LHCN-M2 (cell line): ENCODE measurements around the gene UBQLNL. TPM values are rescaled to one million over a fixed set of nuclear protein-coding genes. Genes with fewer than 3 reads are reported as not detected.

Experiments
- DNase-seq: peaks from one replicate; pipeline ENCODE4 v3.0.0-alpha.2; 2012; ENCODE audit warnings: low read depth
- total RNA-seq: library from RNA; depleted of rRNA; stranded (reverse); fragments of >200 nt; gene quantifications from 2 replicates; pipeline ENCODE4 v1.2.3, GENCODE V29; 2014; rRNA removed

Gene UBQLNL
- total RNA-seq, 1 experiment from 2014 or later, result 0.06 TPM

DNA sequence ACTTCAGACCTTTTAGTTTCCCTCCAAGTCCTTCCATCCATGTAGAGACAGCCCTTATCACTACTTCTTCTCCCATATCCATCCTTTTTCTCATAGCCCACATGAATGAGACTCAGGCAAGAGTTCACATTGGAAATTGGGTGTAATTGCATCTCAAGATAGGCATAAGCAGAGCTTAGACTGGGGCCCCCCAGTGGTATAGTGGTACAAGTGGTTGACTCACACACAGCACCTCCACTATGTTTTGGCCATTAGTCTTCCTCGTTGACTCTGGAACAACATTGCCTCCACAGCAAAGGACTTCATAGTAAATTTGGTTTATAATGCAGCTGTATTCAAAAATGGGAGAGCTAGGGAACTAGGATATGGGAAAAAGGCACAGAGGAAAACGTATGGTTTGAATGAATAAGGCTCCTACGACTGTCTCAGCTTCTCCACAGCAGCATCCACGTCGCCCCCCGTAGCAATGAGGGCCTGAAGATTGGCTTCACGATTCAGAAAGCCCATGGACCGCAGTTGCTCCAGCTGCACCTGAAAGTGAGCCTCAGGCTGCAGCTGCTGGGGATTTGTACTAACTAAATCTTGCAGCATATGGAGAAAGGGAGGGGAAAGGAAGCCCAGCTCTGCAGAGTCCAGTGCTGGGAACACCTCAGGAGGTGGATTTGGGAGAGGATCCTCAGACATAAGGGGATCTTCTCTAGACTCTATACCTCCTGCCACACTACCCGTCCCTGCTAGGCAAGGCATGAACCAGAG is 9.1 kb downstream of the UBQLNL start:
- no peak for DNase-seq

- no peak for DNase-seq
Measured at GRCh38 chr11:5505363-5506048, 11.0 kb downstream of the UBQLNL start.

- DNase-seq, result no peak
Measured at GRCh38 chr11:5504403-5504921, 12.0 kb downstream of the UBQLNL start.

- DNase-seq, result no peak
Measured at GRCh38 chr11:5500393-5500801, 16.1 kb downstream of the UBQLNL start.

GRCh38 chr11:5499671-5500070 is 16.8 kb downstream of the UBQLNL start:
- DNase-seq, result no peak

- no peak for DNase-seq
Measured at GRCh38 chr11:5489576-5490357, 26.7 kb downstream of the UBQLNL start.

DNA sequence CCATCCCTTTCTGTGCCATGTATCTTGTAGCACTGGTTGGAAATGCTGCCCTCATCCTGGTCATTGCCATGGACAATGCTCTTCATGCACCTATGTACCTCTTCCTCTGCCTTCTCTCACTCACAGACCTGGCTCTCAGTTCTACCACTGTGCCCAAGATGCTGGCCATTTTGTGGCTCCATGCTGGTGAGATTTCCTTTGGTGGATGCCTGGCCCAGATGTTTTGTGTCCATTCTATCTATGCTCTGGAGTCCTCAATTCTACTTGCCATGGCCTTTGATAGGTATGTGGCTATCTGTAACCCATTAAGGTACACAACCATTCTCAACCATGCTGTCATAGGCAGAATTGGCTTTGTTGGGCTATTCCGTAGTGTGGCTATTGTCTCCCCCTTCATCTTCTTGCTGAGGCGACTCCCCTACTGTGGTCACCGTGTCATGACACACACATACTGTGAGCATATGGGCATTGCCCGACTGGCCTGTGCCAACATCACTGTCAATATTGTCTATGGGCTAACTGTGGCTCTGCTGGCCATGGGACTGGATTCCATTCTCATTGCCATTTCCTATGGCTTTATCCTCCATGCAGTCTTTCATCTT is 27.6 kb downstream of the UBQLNL start:
- no peak for DNase-seq

GRCh38 chr11:5488385-5488784 is 28.1 kb downstream of the UBQLNL start, which contains the start of gene OR52D1:
OR52D1 (plus strand) TSS chr11:5488685; CDS start chr11:5488707, 22 bp downstream.
- no peak for DNase-seq

DNA sequence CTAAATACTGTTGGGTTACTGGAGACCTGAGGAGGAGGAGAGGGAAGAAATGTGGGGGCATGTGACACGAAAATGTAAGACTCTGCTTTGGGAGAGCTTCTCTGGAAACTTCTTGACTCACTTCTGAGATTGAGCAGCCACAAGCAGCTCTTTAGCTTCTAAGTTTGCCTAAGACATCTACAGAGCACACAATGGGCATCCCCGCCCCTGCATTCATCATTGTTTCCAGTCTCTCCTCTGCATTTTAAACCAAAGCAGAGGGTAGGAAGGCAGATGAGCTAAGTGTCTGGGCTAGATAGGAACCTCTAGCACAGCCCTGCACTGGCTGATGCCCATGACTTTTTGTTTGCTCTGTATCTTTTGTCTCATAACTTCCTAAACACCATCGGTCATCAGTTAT is 30.1 kb downstream of the UBQLNL start:
- DNase-seq, result no peak

DNA sequence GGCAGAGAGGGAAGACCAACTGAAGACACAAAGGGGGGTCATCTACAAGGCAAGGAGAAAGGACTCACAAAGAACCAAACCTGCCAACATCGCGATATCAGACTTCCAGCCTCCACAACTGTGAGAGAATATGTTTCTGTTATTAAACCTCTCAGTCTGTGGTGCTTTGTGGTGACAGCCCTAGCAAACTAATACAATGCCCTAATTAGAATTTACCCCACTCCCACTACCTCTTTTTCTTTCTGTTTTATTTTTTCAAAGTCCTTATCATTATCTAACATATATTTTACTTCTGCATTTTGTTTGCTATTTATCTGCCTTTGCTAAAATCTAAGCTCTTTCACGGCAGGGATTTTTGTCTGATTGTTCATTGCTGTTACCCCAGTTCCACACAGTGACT is 30.5 kb downstream of the UBQLNL start:
- no peak for DNase-seq

DNA sequence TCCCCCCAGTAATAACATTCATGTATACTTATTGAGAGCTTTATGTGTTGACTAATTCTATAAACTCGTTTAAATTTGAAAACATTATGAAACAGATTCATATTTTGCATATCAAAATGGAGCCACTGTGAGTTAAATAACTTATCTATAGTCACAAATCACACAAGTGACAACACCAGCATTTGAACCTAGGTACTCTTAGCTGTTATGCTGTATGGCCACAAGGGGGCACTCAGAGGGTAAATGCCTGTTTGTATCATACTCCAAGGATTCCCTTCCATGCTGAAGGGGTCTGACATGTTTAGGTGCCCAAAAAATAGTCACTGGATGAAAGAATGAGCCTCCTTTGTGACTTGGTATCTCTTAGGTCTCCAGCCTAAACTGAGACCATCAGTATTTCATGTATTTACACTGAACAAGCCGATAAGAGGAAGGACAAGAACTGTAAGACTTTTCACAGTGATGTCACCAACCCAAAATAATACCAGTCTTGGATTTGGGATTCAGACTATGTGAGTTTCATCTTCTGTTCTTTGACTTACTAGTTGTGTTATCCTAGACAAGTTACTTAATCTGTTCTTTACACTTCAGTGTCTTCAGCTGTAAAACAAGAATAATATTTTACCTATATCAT is 40.2 kb downstream of the UBQLNL start:
- DNase-seq, result peak; percentile 38

DNA sequence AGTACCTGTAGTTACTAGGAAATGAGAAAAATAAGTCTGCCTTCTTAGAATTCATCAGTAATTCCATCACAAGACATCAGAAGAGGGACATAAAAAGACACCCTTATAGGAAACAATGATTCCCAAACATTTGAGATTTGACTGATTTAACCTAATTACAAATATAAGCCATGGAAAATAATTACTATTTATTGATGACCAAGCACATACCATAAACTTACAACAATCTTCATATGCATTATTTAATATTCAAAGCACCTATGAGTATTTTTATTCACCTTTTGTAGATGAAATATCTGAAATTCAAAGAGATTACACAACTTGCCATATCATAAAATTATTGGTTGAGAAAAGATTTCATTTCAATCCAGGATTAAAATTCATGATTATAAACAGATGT is 42.6 kb downstream of the UBQLNL start:
- no peak for DNase-seq

GRCh38 chr11:5467527-5467926 is 49.0 kb downstream of the UBQLNL start:
- DNase-seq, result no peak

Other genes with a start within 250 kb of the UBQLNL start
- gene HBE1, start 246.8 kb downstream of the UBQLNL start, total RNA-seq, result not detected in 2 replicates
- gene OR51B4, start 214.8 kb downstream of the UBQLNL start, total RNA-seq, result not detected in 2 replicates
- not detected in 2 replicates for gene OR51B2, start 192.4 kb downstream of the UBQLNL start, total RNA-seq
- gene OR51B5, start 173.2 kb downstream of the UBQLNL start, total RNA-seq, result not detected in 2 replicates
- gene OR51B6, start 165.2 kb downstream of the UBQLNL start, total RNA-seq, result not detected in 2 replicates
- gene OR51M1, start 132.9 kb downstream of the UBQLNL start, total RNA-seq, result not detected in 2 replicates
- not detected in 2 replicates for gene OR51Q1, start 94.6 kb downstream of the UBQLNL start, total RNA-seq
- not detected in 2 replicates for gene OR51I1, start 75.2 kb downstream of the UBQLNL start, total RNA-seq
- not detected in 2 replicates for gene OR51I2, start 67.4 kb downstream of the UBQLNL start, total RNA-seq
- gene OR52D1, start 28.0 kb downstream of the UBQLNL start, total RNA-seq, result not detected in 2 replicates
- not detected in 2 replicates for gene UBQLN3, start 6.7 kb downstream of the UBQLNL start, total RNA-seq
- gene OR52H1, start 31.8 kb upstream of the UBQLNL start, total RNA-seq, result not detected in 2 replicates
- gene OR52B6, start 64.2 kb upstream of the UBQLNL start, total RNA-seq, result not detected in 2 replicates
- 1.7 and 2.9 TPM in 2 replicates for gene TRIM6, start 79.9 kb upstream of the UBQLNL start, total RNA-seq
- 5.8 and 8.0 TPM in 2 replicates for gene TRIM34, start 108.3 kb upstream of the UBQLNL start, total RNA-seq
- 31.5 and 36.0 TPM in 2 replicates for gene TRIM5, start 168.4 kb upstream of the UBQLNL start, total RNA-seq
- gene TRIM22, start 173.1 kb upstream of the UBQLNL start, total RNA-seq, result 71.6 and 90.5 TPM in 2 replicates
- not detected in 2 replicates for gene OR56B1, start 219.7 kb upstream of the UBQLNL start, total RNA-seq
- not detected in 2 replicates for gene OR52N4, start 237.5 kb upstream of the UBQLNL start, total RNA-seq